GM18907 (cell line): ENCODE measurements around the gene SMARCD3.

Experiments used
- ATAC-seq: cut with Tn5 transposase; IDR thresholded peaks from one replicate; pipeline ENCODE4 v1.9.1; 2021; ENCODE audit warnings: mild to moderate bottlenecking, moderate library complexity; ENCODE audit not compliant: unreplicated experiment

Gene SMARCD3

DNA sequence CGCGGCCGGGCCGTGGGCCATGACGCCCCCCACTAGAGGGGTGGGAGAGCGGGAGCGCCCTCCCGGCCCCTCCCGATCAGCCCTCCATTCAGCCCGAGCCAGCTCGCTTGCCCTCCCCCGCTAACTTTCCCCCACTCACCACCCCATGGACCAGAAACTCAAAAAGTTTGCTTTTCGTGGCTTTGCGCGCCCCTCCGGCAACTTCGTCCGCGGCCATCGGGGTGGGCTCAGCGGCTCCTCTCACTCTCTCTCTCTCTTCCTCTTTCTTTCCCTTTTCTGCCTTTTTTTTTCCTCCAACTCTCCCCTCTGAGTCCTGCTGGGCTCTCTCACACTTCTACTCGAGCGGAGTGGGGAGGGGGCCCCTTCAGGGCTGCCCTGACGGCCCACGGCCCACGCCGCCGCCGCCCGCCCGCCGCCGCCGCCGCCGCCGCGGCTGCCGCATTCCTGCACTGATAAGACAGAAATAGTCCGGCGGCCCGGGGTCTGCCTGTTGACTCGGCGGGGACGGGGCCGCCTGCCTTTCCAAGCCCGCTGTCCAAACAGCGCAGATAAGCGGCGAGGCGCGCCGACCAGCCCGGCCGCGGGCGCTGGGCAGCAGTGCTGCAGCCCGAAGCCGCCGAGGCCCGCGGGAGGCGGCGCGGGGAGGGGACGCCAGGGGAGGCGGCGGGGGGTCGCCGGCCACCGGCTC, at the start of gene SMARCD3:
Gene SMARCD3 (minus strand): TSS at position 349 of the 688 bp plus-strand sequence. CDS start 132 bp downstream, at position 217.
- ATAC-seq = no peak

DNA sequence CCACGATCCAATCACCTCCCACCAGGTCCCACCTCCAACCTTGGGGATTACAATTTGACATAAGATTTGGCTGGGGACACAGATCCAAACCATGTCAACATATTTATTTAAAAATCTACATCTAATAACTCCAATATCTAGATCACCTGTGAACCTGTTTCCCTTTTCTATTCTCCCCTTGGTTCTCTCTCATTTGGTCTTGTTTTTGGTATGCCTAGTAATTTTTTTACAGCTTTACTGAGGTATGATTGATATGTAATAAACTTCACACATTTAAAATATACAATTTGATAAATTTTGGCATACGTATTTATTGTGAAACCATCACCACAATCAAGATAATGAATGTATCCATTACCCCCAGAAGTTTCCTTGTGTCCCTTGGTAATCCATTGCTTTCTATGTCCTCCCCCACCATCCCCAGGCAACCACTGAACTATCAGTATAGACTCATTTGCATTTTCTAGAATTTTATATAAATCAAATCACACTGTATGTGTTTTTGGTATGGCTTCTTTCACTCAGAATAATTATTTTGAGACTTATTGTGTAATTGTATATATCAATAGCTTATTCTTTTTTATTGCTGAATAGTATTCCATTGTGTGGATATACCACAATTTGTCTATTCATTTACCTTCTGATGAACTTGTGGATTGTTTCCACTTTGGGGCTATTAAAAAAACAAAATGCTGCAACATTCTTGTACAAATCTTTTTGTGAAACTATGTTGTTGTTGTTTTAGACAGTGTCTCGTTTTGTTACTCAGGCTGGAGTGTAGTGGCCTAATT, 47.9 kb upstream of the SMARCD3 start:
- no peak for ATAC-seq

DNA sequence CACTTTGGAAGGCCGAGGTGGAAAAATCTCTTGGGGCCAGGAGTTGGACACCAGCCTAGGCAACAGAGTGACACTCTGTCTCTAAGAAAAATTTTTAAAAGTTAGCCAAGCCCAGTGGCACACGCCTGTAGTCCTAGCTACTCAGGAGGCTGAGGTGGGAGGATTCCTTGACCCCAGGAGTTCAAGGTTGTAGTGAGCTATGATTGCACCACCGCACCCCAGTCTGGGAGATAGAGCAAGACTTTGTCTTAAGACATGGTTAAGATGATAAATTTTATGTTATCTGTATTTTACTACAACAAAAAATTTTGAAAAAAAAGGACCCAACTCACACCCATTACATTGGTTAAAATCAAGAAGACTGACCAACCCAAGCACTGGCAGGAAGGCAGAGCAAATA, 44.4 kb upstream of the SMARCD3 start:
- no peak for ATAC-seq

DNA sequence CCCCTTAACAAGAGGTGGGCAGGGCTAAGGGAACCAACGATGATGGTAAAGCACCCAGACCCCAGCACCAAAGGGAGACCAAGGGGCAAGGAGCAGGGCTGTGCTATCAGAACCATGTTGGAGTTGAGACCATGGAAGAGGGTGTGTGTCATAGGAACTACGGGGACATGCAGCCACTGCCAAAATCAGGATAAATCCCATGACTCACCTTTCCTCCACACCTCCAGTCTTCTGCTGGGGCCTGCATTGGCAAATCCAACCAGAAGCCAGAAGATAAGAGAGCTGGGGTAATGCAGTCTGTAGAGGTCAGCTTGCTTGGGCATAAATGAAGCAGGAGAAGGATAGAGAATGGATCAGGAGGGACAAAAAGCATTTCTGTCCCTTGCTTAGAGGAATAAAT, 42.7 kb upstream of the SMARCD3 start:
- ATAC-seq = no peak

DNA sequence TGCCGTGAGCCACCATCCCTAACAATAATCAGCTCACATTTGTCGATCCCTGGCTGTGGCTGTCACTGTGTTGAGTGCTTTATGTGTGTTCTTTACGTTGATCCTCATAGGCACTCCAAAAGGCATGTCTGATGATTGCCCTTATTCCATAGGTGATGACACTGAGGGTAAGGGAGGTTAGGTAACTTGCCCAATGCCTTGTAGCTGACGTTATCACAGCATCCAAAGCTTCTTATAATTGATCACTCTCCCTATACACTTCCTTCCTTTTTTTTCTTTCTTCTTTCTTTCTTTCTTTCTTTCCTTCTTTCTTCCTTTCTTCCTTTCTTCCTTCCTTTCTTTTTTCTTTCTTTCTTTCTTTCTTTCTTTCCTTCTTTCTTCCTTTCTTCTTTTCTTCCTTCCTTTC, 41.9 kb upstream of the SMARCD3 start:
- ATAC-seq = no peak

DNA sequence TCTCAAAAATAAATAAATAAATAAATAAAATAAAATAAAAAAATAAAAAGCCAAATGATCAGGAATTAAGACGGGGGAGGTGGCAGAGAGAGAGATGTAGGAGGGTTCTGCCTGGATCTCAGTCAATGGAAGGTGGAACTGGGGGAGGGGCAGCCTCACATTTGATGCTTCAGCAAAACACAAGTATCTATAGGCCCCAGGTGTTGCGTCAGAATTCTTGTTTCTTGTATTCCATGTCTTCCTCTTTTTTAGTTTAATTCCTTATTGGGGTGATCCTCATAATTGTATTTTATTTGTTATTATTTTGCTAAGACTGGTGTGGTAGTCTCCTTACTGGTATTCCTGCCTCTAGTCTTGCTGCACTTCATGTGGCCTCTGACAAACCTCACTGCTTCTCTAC, 41.4 kb upstream of the SMARCD3 start:
- ATAC-seq = no peak

DNA sequence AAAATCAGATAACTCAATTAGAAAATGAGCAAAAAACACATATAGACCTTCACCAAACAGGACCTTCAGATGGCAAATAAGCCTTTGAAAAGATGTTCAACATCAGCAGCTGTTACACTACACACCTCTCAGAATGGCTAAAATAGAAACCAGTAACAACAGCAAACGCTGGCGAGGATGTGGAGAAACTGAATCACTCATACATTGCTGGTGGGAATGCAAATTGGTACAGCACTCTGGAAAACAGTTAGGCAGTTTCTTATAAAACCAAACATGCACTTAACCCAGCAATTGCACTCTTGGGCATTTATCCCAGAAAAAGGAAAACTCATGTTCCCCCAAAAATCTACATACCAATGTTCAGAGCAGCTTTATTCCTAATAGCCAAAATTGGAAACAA, 37.7 kb upstream of the SMARCD3 start:
- ATAC-seq = no peak

DNA sequence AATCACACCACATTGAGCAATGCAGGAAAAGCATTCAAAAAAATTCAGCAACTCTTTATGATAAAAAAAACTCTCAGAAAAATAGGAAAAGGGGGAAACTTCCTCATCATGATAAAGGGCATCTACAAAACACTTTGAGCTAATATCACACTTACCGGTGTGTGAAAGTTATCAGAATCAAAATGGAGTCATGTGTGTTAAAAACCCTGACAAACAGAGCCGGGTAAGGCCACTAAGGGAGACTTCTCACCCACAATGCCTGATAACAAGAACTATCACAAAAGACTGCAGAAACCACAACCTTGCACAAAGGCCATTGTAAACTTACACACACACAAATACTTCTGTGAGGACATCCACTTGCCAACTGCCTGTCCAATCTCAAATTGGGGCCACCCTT, 34.8 kb upstream of the SMARCD3 start:
- no peak for ATAC-seq

DNA sequence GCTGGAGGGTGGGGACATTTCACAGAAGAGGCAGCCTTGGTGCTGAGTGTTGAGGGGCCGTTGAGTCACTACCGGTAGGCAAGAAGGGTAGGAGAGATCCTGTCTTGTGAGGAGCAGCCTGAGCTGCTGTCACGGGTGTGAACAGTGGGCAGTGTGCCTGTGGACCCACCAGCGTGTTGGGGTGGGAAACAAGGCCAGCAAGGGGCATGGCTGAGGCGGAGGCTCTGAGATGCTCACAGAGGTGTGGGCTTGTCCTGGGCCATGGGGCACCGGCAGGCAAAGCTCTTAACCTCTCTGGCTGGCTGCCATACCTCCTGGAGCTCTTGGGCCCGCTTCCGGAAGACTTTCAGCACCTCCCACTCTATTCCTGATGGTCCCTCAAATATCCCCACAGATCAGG, 33.6 kb upstream of the SMARCD3 start:
- ATAC-seq = no peak

DNA sequence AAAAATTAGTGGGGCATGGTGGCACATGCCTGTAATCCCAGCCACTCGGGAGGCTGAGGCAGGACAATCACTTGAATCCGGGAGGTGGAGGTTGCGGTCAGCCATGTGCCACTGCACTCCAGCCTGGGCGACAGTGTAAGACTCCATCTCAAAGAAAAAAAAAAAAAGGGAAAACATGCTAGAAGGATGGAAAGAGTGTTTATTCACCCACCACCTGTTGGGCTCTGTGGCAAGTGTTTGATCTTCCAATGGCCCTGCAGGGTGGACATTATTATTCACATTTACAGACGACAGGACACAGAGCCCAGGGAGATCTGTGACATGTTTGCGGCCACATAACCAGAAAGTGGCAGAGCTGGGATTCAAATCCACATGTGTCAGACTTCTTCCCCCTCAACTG, 33.2 kb upstream of the SMARCD3 start:
- ATAC-seq = no peak

DNA sequence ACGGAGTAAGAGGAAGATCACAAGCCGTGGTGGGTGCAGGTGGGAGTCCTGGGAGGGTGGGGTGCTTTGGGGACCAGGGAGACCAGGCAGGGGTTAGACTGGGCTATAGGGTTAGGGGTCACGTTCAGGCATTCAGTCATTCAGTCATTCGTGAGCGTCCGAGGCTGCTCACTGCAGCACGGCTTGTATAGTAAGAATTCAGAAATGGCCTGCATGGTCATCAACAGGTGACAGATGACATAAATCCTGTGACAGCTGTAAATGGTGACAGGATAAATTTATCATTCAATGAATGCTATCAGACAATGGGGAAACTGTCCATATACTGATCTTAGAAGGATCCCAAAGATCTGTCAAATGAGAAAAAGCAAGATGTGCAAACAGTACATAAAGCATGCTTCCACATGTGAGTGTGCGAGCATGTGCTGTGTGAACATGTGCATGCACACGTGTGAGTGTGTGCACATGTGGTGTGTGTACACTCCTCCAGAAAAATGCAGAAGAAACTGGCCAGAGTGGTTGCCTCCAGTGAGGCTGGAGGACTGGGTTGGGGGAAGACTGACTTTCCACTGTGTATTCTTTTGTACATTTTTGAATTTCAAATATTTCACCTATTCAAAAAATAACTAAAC, 32.0 kb upstream of the SMARCD3 start:
- no peak for ATAC-seq

DNA sequence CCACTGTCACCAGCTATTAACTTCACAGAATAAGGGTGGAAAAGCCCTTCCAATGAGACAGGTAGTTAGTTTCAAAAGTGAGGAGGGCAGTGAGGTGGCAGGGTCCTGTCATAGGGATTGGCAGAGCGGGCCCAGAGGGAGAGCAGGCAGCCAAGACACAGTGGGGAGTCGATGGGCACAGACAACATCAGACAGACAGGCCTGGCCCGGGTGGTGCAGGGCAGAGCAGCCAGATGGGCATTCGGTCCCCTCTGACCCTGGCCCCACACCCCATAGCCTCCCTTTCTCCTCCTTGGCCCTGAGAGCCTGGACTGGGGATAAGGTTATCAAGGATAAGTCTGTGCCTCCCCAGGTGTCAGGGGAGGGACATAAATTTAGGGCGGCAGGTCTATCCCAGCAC, 31.4 kb upstream of the SMARCD3 start:
- ATAC-seq = no peak

DNA sequence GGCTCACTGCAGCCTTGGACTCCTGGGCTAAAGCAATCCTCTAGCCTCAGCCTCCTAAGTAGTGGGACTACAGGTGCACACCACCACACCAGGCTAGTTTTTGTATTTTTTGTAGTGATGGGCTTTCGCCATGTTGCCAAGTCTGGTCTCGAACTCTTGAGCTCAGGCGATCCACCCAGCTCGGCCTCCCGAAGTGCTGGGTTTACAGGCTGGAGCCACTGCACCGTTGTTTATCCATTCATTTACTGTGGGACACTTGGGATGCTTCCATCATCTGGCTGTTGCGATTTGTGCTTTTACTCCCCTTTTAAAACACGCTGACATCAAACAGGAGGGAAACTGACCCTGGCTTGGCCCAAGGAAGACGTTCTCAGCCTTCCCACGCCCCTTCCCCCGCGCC, 30.5 kb upstream of the SMARCD3 start:
- ATAC-seq = no peak

DNA sequence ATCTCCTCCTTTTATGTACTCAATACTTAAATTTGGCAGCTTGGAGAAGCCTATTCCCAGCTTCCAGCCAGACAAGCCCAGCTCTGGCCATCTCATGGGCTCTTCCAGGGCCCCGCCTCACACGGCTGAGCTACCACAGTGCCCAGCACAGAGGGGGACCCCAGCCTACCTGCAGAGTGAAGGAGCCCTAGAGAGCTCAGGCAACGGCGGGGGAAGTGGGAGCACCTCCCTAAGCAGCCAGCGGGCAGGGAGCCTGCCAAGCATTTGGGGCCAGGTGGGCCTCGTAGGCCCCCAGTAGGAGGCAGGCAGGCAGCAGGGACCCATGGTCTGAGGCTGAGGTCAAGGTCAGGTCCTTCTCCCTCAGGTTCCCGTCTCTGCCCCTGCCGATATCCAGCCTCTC, 29.1 kb upstream of the SMARCD3 start:
- no peak for ATAC-seq

DNA sequence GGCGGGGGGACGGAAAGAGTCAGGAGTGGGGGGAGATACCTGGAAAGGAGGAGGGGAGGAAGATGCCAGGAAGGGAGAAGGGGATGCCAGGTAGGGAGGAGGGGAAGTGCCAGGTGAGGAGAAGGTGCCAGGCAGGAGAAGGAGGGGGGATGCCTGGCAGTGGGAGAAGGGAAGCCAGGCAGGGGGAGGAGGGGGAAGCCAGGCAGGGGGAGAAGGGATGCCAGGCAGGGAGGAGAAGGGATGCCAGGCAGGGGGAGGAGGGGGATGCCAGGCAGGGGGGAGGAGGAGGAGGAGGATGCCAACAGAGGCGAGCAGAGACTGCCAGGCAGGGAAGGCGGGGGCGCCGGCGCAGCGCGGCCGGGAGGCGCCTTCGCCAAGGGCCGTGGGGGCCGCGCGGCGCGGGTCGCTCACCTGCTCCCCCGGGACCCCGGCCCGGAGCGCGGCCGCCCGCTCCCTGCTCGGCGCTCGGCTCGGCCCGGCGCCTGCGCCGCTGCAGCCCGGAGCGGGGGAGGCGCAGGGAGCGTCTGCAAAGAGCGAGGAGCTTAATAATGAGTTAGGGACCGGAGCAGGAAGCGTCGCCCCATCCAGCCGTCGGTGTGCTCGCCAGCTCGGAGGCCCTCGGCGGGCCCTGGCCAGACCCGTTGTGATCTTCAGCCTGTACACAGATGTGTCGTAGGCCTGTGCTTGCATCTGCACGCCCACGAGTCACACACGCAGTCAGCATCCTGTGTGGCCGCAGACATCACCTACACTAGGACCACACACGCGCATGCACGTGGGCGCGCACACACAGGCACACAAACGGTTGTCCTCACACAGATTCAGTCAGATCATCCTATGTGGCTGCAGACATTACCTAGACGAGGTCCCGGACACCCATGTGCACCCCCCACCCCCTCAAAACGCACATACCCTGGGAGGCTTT, 28.4 kb upstream of the SMARCD3 start:
- ATAC-seq = no peak

DNA sequence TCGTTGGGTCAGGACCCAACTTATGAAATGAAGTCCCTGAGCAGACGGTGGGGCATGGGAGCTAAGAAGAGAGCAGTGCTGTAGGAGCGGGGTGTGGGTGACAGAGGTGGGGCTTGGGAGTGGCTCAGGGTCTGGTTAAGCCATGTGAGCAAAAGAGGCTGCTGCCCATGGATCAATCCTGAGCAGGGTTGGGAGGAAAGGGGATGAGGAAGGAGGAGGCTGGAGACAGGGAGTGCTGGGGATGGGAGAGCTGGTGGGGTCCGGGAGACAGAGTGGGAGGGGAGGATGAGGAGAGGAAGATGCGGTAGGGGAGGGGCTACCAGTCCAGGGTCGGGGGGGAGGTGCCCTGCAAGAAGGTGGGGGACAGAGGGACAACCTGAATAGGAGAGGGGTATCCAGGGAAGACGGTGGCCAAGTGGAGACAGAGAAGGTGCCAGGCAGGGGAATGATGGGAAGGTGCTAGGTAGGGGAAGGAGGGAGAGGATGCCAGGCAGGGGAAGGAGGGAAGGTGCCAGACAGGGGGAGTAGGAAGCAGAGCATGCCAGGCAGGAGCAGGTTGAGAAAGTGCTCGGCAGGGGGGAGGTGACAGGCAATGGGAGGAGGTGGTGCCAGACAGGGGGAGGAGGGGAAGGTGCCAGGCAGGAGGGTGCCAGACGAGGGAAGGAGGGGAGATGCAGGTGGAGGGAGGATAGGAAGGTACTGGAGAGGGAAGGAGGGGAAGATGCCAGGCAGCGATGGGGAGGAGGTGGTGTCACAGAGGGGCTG, 27.5 kb upstream of the SMARCD3 start:
- no peak for ATAC-seq

DNA sequence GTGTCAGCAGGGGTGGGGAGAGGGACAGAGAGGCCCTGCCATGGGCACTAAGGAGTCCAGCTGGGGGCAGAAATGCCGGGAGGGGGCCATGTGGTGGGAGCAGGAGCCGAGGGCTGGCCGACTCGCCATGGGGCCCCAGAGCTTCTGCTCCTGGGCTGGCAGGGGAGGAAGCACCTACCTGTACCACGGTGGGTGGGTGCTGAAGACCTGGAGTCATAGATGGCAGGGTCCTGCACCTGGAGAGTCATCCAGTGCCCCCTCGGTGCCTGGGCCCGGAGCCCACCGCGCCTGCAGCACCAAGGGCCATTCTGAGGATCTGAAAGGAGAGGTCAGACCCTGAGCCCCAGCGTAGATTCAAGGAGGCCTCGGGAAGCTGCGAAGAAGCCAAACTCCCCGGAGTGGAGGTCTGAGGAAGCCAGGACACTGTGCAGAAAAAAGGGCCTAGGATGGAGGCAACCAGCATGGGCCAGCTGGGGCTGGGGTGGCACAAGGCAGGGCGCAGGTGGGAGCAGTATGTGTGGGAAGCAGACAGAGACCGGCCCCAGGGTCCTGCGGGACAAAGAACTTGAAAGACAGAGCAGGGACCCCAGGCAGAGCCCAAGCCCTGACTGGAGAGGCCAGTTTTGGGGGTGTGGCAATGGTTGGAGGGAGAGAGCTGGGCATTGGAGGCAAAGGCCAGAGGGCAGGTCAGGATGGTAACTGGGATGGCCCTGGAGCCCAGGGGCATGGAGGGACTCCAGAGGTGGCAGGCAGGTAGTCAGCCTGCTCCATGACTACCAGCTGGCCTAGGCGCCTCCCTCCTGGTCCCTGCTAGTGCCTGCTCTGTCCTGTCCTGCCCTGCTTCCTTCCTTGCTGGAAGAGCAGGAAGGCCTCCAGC, 26.7 kb upstream of the SMARCD3 start:
- ATAC-seq = no peak

DNA sequence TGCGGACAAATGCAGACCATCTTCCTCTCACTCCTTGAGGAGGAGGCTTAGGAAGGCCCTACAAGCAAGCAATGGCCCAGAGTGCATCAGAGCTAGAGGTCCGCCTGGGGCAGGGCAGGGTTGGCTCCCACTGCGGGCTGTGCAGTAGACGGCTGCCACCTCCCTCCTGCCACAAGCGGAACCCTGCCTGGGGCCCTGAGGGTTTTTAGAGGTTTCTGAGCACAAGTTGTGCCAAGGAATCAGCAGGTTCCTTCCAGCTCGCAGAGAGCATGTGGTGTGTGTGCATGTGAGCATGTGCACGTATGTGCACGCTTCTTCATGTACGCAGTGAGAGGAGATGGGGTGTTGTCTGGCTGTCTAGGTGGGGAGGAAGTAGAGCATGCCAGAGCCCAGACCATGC, 25.9 kb upstream of the SMARCD3 start:
- no peak for ATAC-seq

DNA sequence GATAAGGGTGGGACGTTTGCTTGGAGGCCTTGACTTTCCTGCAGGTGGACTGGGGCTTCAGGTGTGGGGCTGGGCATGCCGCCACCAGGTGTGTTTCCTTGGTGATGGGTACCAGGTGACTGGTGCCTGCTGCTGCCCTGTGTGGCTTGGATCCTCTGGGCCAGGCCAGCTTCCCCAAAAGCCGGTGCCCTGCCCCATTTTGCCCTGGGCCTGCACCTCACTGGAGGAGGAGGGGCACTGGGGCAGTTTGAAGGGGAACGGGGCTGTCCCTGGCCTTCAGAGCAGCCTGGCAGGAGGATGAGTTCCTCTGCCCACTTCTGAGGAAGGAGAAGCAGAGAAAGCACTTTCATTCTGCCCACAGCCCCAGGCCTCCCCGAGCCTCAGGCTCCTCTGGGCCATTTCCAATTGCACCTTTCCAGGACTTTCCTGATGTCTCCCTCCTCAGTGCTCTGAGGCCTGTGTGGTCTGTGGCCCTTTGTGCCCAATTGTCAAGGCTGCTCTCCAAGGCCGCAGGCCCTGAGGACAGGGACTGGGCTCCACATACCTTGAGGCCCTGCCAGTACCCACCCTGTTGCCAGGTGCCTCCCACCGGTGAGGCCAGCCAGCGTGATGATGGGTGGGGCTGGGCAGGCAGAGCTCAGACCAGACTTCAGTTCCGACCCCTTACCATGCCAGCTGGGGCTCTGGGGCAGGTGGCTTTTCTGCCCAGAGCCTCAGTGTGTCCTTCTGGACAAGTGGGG, 25.3 kb upstream of the SMARCD3 start:
- no peak for ATAC-seq
